ENCODE measurements around the gene RYR3.

RYR3 gene

GRCh38 chr15:33454996-33455395 lies 144.2 kb downstream of the RYR3 start:
- no peak for DNase-seq (ENCODE audit: low read depth, low spot score)
- no peak overlapping the region for H3K4me3 ChIP-seq (ENCODE audit: low read depth, low read length)
- TF ChIP-seq CTCF (IDR thresholded peaks at IDR 0.05; ENCODE audit: insufficient read depth, low read length, missing control alignments) = no peak
- POLR2A ChIA-PET = no interaction called here
- CTCF ChIA-PET = no interaction called here

GRCh38 chr15:33458421-33458820 lies 147.7 kb downstream of the RYR3 start:
- ChIA-PET CTCF (no interaction called here), POLR2A (no interaction called here)
- TF ChIP-seq CTCF (IDR thresholded peaks at IDR 0.05; ENCODE audit: insufficient read depth, low read length, missing control alignments) = no peak

GRCh38 chr15:33460166-33460805 lies 149.5 kb downstream of the RYR3 start:
- DNase-seq (ENCODE audit: low read depth, low spot score) = no peak
- ChIA-PET CTCF (no interaction called here), POLR2A (no interaction called here)
- no peak overlapping the region for H3K4me3 ChIP-seq (ENCODE audit: low read depth, low read length)
- TF ChIP-seq CTCF (IDR thresholded peaks at IDR 0.05; ENCODE audit: insufficient read depth, low read length, missing control alignments) = no peak

More at GRCh38 chr15:33458421-33458820, 147.7 kb downstream of the RYR3 start:
- no peak for DNase-seq (ENCODE audit: low read depth, low spot score)
- no peak overlapping the region for H3K4me3 ChIP-seq (ENCODE audit: low read depth, low read length)

- no peak for TF ChIP-seq CTCF (IDR thresholded peaks at IDR 0.05; ENCODE audit: insufficient read depth, low read length, missing control alignments)
- ChIA-PET CTCF (no interaction called here), POLR2A (no interaction called here)
- no peak overlapping the region for H3K4me3 ChIP-seq (ENCODE audit: low read depth, low read length)
- DNase-seq (ENCODE audit: low read depth, low spot score) = no peak
Measured at GRCh38 chr15:33461671-33462070, 150.9 kb downstream of the RYR3 start.

- CTCF ChIA-PET = no interaction called here
- H3K4me3 ChIP-seq (ENCODE audit: low read depth, low read length) = no peak overlapping the region
- POLR2A ChIA-PET = no interaction called here
- no peak for TF ChIP-seq CTCF (IDR thresholded peaks at IDR 0.05; ENCODE audit: insufficient read depth, low read length, missing control alignments)
- no peak for DNase-seq (ENCODE audit: low read depth, low spot score)
Measured at GRCh38 chr15:33467146-33467815, 156.5 kb downstream of the RYR3 start.

- no peak for TF ChIP-seq CTCF (IDR thresholded peaks at IDR 0.05; ENCODE audit: insufficient read depth, low read length, missing control alignments)
- H3K4me3 ChIP-seq (ENCODE audit: low read depth, low read length) = no peak overlapping the region
- POLR2A ChIA-PET = no interaction called here
- DNase-seq (ENCODE audit: low read depth, low spot score) = no peak
- CTCF ChIA-PET = no interaction called here
Measured at GRCh38 chr15:33467816-33468163, 157.0 kb downstream of the RYR3 start.
